Adipocyte (in vitro differentiated cells): ENCODE measurements around the gene IQCF2.
"Not testable (repeated sequence)": the region's sequence is repeated elsewhere in the genome, so short reads cannot be mapped to it uniquely, and the experiment has no call there.

Experiments used
- DNase-seq: peaks from one replicate; pipeline ENCODE4 v3.0.0-alpha.2; 2015; ENCODE audit warnings: low read depth
- H3K27me3 ChIP-seq: replicated peaks from 2 replicates; pipeline ENCODE4 v1.7.0; 2013; ENCODE audit warnings: mild to moderate bottlenecking, low read length, moderate library complexity; ENCODE audit not compliant: control insufficient read depth, insufficient read depth
- H3K36me3 ChIP-seq: 2 replicates; pipeline ENCODE4 v1.7.0; 2013; ENCODE audit warnings: low read length, mild to moderate bottlenecking, moderate library complexity; ENCODE audit not compliant: control insufficient read depth, insufficient read depth, severe bottlenecking
- H3K4me1 ChIP-seq: 2 replicates; pipeline ENCODE4 v1.7.0; 2013; ENCODE audit warnings: mild to moderate bottlenecking, low read length, moderate library complexity; ENCODE audit not compliant: control insufficient read depth, insufficient read depth
- H3K4me3 ChIP-seq: 2 replicates; pipeline ENCODE4 v1.7.0; 2013; ENCODE audit warnings: mild to moderate bottlenecking, low read length, moderate library complexity
- H3K9ac ChIP-seq: 2 replicates; pipeline ENCODE4 v1.7.0; 2013; ENCODE audit warnings: mild to moderate bottlenecking, low read length, moderate library complexity
- H3K9me3 ChIP-seq: 2 replicates; pipeline ENCODE4 v1.7.0; 2013; ENCODE audit warnings: mild to moderate bottlenecking, low read length, moderate library complexity; ENCODE audit not compliant: control insufficient read depth

The IQCF2 gene

DNA sequence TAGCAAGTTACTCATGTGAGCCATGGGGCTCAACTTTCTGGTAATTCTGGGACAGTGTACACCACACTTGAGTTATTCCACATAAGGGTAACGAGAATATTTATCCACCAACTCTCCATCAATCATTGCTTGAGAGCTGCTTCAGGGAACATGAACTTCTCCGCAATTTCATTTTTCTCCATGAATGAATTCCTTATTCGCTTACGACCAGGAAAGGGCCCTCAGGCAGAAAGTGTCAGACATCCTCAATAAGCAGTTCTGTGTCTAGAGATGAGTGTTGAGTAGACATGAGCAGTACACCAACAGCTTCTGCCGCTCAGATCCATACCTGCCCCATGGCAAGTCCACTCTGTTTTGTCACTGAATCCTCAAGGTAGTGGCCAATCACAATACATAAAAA is 24.8 kb upstream of the IQCF2 start:
- Histone ChIP-seq H3K9ac (no peak overlapping the region), H3K4me1 (no peaks in the 10 kb centered on the region), H3K4me3 (no peak overlapping the region), H3K27me3 (peaks cover 17% of the 10 kb centered on the region), H3K36me3 (no peaks in the 10 kb centered on the region), H3K9me3 (peaks cover 8% of the 10 kb centered on the region)
- DNase-seq = no peak

- Histone ChIP-seq H3K27me3 (peaks cover 11% of the 10 kb centered on the region), H3K9ac (no peak overlapping the region), H3K9me3 (peaks cover 11% of the 10 kb centered on the region), H3K4me3 (no peak overlapping the region), H3K4me1 (no peaks in the 10 kb centered on the region), H3K36me3 (no peaks in the 10 kb centered on the region)
- DNase-seq = no peak
These were observed 16.3 kb upstream of the IQCF2 start for GRCh38 chr3:51845129-51845528.

GRCh38 chr3:51855411-51855810 is 6.0 kb upstream of the IQCF2 start:
- not testable (repeated sequence) for H3K4me1 ChIP-seq, H3K36me3 ChIP-seq, H3K9me3 ChIP-seq, H3K4me3 ChIP-seq, DNase-seq, H3K27me3 ChIP-seq, H3K9ac ChIP-seq

- no peaks in the 10 kb centered on the region for H3K9me3 ChIP-seq
- no peaks in the 10 kb centered on the region for H3K36me3 ChIP-seq
- H3K9ac ChIP-seq = no peak overlapping the region
- H3K4me3 ChIP-seq = no peak overlapping the region
- no peaks in the 10 kb centered on the region for H3K4me1 ChIP-seq
- DNase-seq = no peak
- H3K27me3 ChIP-seq = peaks cover 4% of the 10 kb centered on the region
These were observed 1.5 kb downstream of the IQCF2 start for GRCh38 chr3:51862886-51863285.

GRCh38 chr3:51868896-51869295 is 7.5 kb downstream of the IQCF2 start:
- H3K27me3 ChIP-seq, H3K4me3 ChIP-seq, H3K9ac ChIP-seq, H3K36me3 ChIP-seq, H3K4me1 ChIP-seq, DNase-seq, H3K9me3 ChIP-seq: not testable (repeated sequence)

GRCh38 chr3:51869304-51869703 is 7.9 kb downstream of the IQCF2 start:
- no peak for DNase-seq
- Histone ChIP-seq H3K4me1 (no peaks in the 10 kb centered on the region), H3K36me3 (no peaks in the 10 kb centered on the region), H3K4me3 (no peak overlapping the region), H3K27me3 (peaks cover 6% of the 10 kb centered on the region), H3K9ac (no peak overlapping the region), H3K9me3 (no peaks in the 10 kb centered on the region)

GRCh38 chr3:51873253-51873766 is 11.9 kb downstream of the IQCF2 start:
- Histone ChIP-seq H3K4me3 (no peak overlapping the region), H3K36me3 (no peaks in the 10 kb centered on the region), H3K4me1 (no peaks in the 10 kb centered on the region), H3K9ac (no peak overlapping the region), H3K27me3 (peaks cover 28% of the 10 kb centered on the region), H3K9me3 (no peaks in the 10 kb centered on the region)
- DNase-seq = no peak

- H3K4me3 ChIP-seq = no peak overlapping the region
- no peaks in the 10 kb centered on the region for H3K36me3 ChIP-seq
- no peaks in the 10 kb centered on the region for H3K4me1 ChIP-seq
- peaks cover 34% of the 10 kb centered on the region for H3K27me3 ChIP-seq
- H3K9ac ChIP-seq = no peak overlapping the region
- H3K9me3 ChIP-seq = no peaks in the 10 kb centered on the region
- DNase-seq = no peak
These were observed 12.5 kb downstream of the IQCF2 start for GRCh38 chr3:51873876-51874275.

GRCh38 chr3:51874411-51874810 is 13.0 kb downstream of the IQCF2 start:
- Histone ChIP-seq H3K9me3 (no peaks in the 10 kb centered on the region), H3K36me3 (no peaks in the 10 kb centered on the region), H3K9ac (no peak overlapping the region), H3K27me3 (peaks cover 34% of the 10 kb centered on the region), H3K4me3 (no peak overlapping the region), H3K4me1 (no peaks in the 10 kb centered on the region)
- DNase-seq = no peak

GRCh38 chr3:51874889-51875288 is 13.5 kb downstream of the IQCF2 start:
- no peak overlapping the region for H3K9ac ChIP-seq
- H3K9me3 ChIP-seq = no peaks in the 10 kb centered on the region
- no peak overlapping the region for H3K4me3 ChIP-seq
- peaks cover 34% of the 10 kb centered on the region for H3K27me3 ChIP-seq
- no peaks in the 10 kb centered on the region for H3K4me1 ChIP-seq
- DNase-seq = no peak
- no peaks in the 10 kb centered on the region for H3K36me3 ChIP-seq

DNA sequence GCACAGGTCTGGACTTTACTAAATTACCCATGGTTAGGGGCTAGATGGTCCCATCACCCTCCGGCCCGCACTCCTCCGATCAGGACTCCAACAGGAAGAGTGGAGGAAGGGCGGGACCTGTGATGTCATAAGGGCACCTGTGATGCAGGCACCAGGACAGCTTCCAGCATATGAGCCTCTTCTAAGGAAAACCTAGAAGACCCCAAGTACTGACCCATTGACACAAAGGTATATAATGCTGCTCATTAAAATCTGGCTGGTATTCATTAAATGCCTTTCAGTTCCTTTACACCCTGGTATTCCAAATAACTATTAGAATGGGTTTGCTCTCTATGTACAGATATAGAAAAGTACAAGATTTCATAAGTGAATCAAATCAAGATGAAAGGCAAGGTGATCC is 14.1 kb downstream of the IQCF2 start, which contains the start of gene IQCF5:
Gene IQCF5 (minus strand): TSS at position 101 of the 400 bp plus-strand sequence. CDS start 70 bp downstream, at position 31.
- no peak for DNase-seq
- peaks cover 34% of the 10 kb centered on the region for H3K27me3 ChIP-seq
- H3K9ac ChIP-seq = no peak within 1 kb of the TSS
- H3K9me3 ChIP-seq = no peaks in the 10 kb centered on the region
- H3K4me3 ChIP-seq = no peak within 1 kb of the TSS
- no peaks in the 10 kb centered on the region for H3K4me1 ChIP-seq
- no peaks in the 10 kb centered on the region for H3K36me3 ChIP-seq

GRCh38 chr3:51876186-51876585 is 14.8 kb downstream of the IQCF2 start:
- no peak for DNase-seq
- Histone ChIP-seq H3K9ac (no peak overlapping the region), H3K27me3 (peaks cover 34% of the 10 kb centered on the region), H3K9me3 (no peaks in the 10 kb centered on the region), H3K4me1 (no peaks in the 10 kb centered on the region), H3K4me3 (no peak overlapping the region), H3K36me3 (no peaks in the 10 kb centered on the region)
